DOHH2 (cell line): ENCODE results near the gene ISG15.

Source experiments
- H3F3A ChIP-seq: fragments of 200-600 bp; sonication (generic), shearing (Covaris generic); 2 replicates; pipeline ENCODE4 v1.6.0; 2016; ENCODE audit warnings: antibody characterized with exemption, mild to moderate bottlenecking; ENCODE audit not compliant: control insufficient read depth, insufficient read depth
- H3K27ac ChIP-seq: fragments of 200-600 bp; sonication (generic); 2 replicates; pipeline ENCODE4 v1.5.1; 2014; ENCODE audit warnings: low read depth, mild to moderate bottlenecking, low read length, moderate library complexity
- H3K27me3 ChIP-seq: fragments of 200-600 bp; sonication (generic); 2 replicates; pipeline ENCODE4 v1.6.1; 2014; ENCODE audit warnings: mild to moderate bottlenecking, low read length, mixed read lengths; ENCODE audit not compliant: control insufficient read depth
- H3K36me3 ChIP-seq: fragments of 200-600 bp; sonication (generic); 2 replicates; pipeline ENCODE4 v1.6.1; 2014; ENCODE audit warnings: mild to moderate bottlenecking, low read length, moderate library complexity, mixed read lengths; ENCODE audit not compliant: control insufficient read depth
- H3K4me1 ChIP-seq: fragments of 200-600 bp; sonication (generic); 2 replicates; pipeline ENCODE4 v1.6.1; 2014; ENCODE audit warnings: mild to moderate bottlenecking, low read length, mixed read lengths; ENCODE audit not compliant: control insufficient read depth
- H3K4me2 ChIP-seq: fragments of 200-600 bp; sonication (generic); 2 replicates; pipeline ENCODE4 v1.6.0; 2014; ENCODE audit warnings: mild to moderate bottlenecking, low read length, moderate library complexity
- H3K4me3 ChIP-seq: fragments of 200-600 bp; sonication (generic); 2 replicates; pipeline ENCODE4 v1.5.1; 2014; ENCODE audit warnings: mild to moderate bottlenecking, low read length, mixed read lengths
- H3K79me2 ChIP-seq: fragments of 200-600 bp; sonication (generic); 2 replicates; pipeline ENCODE4 v1.6.1; 2014; ENCODE audit warnings: mild to moderate bottlenecking, low read length, mixed read lengths; ENCODE audit not compliant: control insufficient read depth
- H3K9me2 ChIP-seq: fragments of 200-600 bp; sonication (generic); replicated peaks from 2 replicates; pipeline ENCODE4 v1.6.1; 2014; ENCODE audit warnings: mild to moderate bottlenecking, low read length, mixed read lengths; ENCODE audit not compliant: control insufficient read depth
- H3K9me3 ChIP-seq: fragments of 200-600 bp; sonication (generic); 2 replicates; pipeline ENCODE4 v1.6.1; 2014; ENCODE audit warnings: antibody characterized with exemption, low read length, mixed read lengths; ENCODE audit not compliant: control insufficient read depth, insufficient read depth
- H4K20me1 ChIP-seq: fragments of 200-600 bp; sonication (generic); 2 replicates; pipeline ENCODE4 v1.6.0; 2014; ENCODE audit warnings: low read depth, mild to moderate bottlenecking, antibody characterized with exemption, low read length, moderate library complexity; ENCODE audit not compliant: control insufficient read depth, insufficient read depth
- CTCF ChIP-seq: fragments of 200-600 bp; sonication (generic); IDR thresholded peaks from one replicate; pipeline ENCODE4 v1.5.1; 2014; ENCODE audit warnings: antibody characterized with exemption, mild to moderate bottlenecking, low read depth, low read length; ENCODE audit not compliant: poor library complexity, severe bottlenecking
- EZH2phosphoT487 ChIP-seq: fragments of 200-600 bp; sonication (generic); IDR thresholded peaks from 2 replicates; pipeline ENCODE4 v1.6.1; 2017; ENCODE audit warnings: borderline replicate concordance, mild to moderate bottlenecking, antibody characterized with exemption, low read length, moderate library complexity, mixed read lengths

ISG15 gene

DNA sequence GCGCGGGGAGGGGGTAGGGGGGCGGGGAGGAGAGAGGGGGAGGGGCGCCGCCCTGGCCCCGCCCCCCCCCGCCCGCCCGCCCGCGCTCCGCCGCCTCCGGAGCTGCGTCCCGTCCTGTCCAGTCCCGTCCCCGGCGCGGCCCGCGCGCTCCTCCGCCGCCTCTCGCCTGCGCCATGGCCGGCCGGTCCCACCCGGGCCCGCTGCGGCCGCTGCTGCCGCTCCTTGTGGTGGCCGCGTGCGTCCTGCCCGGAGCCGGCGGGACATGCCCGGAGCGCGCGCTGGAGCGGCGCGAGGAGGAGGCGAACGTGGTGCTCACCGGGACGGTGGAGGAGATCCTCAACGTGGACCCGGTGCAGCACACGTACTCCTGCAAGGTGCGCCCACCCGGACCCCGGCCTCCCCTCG lies 6.7 kb downstream of the ISG15 start, which contains the start of gene AGRN:
Gene AGRN, plus strand, starts transcription at position 121 of the 405 bp plus-strand sequence. Its CDS starts 53 bp downstream, at position 174.
- Histone ChIP-seq H3K79me2 (no peaks in the 10 kb centered on the region), H3K4me2 (peak within 1 kb of the TSS; percentile 56), H3K36me3 (no peaks in the 10 kb centered on the region), H3K4me1 (no peaks in the 10 kb centered on the region; the same call in 1 of the 2 replicates), H4K20me1 (no peaks in the 10 kb centered on the region), H3K4me3 (peak within 1 kb of the TSS; percentile 60), H3K27ac (no peak within 1 kb of the TSS), H3F3A (no peaks in the 10 kb centered on the region), H3K9me3 (no peaks in the 10 kb centered on the region), H3K27me3 (peaks cover 37% of the 10 kb centered on the region), H3K9me2 (no peaks in the 10 kb centered on the region)
- TF ChIP-seq CTCF (no peak), EZH2phosphoT487 (no peak)

DNA sequence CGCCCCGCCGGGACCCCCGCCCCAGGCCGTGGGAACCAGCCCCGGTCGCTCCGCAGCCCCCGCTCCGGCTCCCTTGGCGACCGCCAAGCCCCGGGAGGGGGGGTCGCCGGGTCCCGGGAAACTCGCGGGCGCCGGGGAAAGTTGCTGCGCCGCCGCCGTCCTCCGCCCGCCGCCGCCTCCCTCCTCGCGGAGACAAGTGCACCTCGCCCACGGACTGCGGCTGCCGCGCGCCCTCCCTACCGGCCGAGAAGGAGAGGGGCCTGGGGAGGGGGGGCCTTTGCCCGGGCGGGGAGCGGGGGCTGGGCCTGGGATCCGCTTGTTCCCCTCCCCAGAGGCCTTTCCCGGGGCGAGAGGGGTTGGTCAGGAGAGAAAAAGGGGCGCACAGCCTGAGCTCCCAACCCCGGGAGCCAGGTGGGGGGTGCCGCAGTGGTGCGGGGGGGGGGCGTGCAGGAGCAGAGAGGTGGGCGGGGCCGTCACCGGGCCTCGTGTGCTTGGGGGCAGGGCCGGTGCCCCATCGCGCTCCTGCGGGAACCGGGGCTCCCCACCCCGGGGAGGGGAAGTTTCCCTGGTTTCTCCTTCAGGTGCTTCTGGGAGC lies 7.2 kb downstream of the ISG15 start:
- Histone ChIP-seq H3K79me2 (no peaks in the 10 kb centered on the region), H3K4me1 (no peaks in the 10 kb centered on the region; the same call in 1 of the 2 replicates), H3K27ac (no peak overlapping the region)

GRCh38 chr1:1021010-1021919 lies 8.0 kb downstream of the ISG15 start:
- no peak for TF ChIP-seq CTCF
- TF ChIP-seq EZH2phosphoT487, result no peak; the same call in 1 of the 2 replicates
- Histone ChIP-seq H3K4me1 (no peaks in the 10 kb centered on the region; the same call in 1 of the 2 replicates), H3K79me2 (no peaks in the 10 kb centered on the region), H3K36me3 (no peaks in the 10 kb centered on the region), H3K4me2 (no peak overlapping the region), H3K9me3 (no peaks in the 10 kb centered on the region), H4K20me1 (no peaks in the 10 kb centered on the region), H3K4me3 (no peak overlapping the region), H3F3A (no peaks in the 10 kb centered on the region), H3K9me2 (no peaks in the 10 kb centered on the region), H3K27ac (no peak overlapping the region), H3K27me3 (peaks cover 39% of the 10 kb centered on the region)

More for the DNA sequence above, 7.2 kb downstream of the ISG15 start:
- TF ChIP-seq EZH2phosphoT487 (peak; percentile 59; the same call in 1 of the 2 replicates), CTCF (no peak)
- Histone ChIP-seq H4K20me1 (no peaks in the 10 kb centered on the region), H3K36me3 (no peaks in the 10 kb centered on the region), H3K9me3 (no peaks in the 10 kb centered on the region), H3K9me2 (no peaks in the 10 kb centered on the region), H3F3A (no peaks in the 10 kb centered on the region), H3K4me3 (peak overlapping the region; percentile 60), H3K4me2 (peak overlapping the region; percentile 56), H3K27me3 (peaks cover 37% of the 10 kb centered on the region)
